ENCODE measurements around the gene EXOSC2. TPM values are rescaled to one million over a fixed set of nuclear protein-coding genes. Genes with fewer than 3 reads are reported as not detected.

Gene EXOSC2
- total RNA-seq, 1 donor from 2014 or later = 15.6 TPM

GRCh38 chr9:130743656-130744055 is 50.1 kb downstream of the EXOSC2 start:
- Mint-ChIP-seq H3K27ac (ENCODE audit: unreplicated experiment) (no peak overlapping the region), H3K9me3 (ENCODE audit: low read depth) (no peaks in the 10 kb centered on the region), H3K4me1 (ENCODE audit: low read depth) (peaks cover 25% of the 10 kb centered on the region), H3K36me3 (ENCODE audit: low read depth) (peaks cover 1% of the 10 kb centered on the region), H3K4me3 (ENCODE audit: unreplicated experiment) (no peak overlapping the region), H3K27me3 (ENCODE audit: low read depth) (no peaks in the 10 kb centered on the region)
- no peak for TF ChIP-seq CTCF (IDR thresholded peaks at IDR 0.05)
- DNase-seq (ENCODE audit: low spot score) = no peak

GRCh38 chr9:130745210-130745800 is 51.7 kb downstream of the EXOSC2 start:
- no peaks in the 10 kb centered on the region for H3K9me3 Mint-ChIP-seq (ENCODE audit: low read depth)
- H3K27ac Mint-ChIP-seq (ENCODE audit: unreplicated experiment) = peak overlapping the region; percentile 74
- no peak for DNase-seq (ENCODE audit: low spot score)
- TF ChIP-seq CTCF (IDR thresholded peaks at IDR 0.05) = no peak
- H3K27me3 Mint-ChIP-seq (ENCODE audit: low read depth) = no peaks in the 10 kb centered on the region
- peaks cover 1% of the 10 kb centered on the region for H3K36me3 Mint-ChIP-seq (ENCODE audit: low read depth)
- no peak overlapping the region for H3K4me3 Mint-ChIP-seq (ENCODE audit: unreplicated experiment)
- peaks cover 25% of the 10 kb centered on the region for H3K4me1 Mint-ChIP-seq (ENCODE audit: low read depth)

- no peak for TF ChIP-seq CTCF (IDR thresholded peaks at IDR 0.05)
- Mint-ChIP-seq H3K27me3 (ENCODE audit: low read depth) (no peaks in the 10 kb centered on the region), H3K4me3 (ENCODE audit: unreplicated experiment) (no peak overlapping the region), H3K27ac (ENCODE audit: unreplicated experiment) (peak overlapping the region; percentile 74), H3K36me3 (ENCODE audit: low read depth) (no peaks in the 10 kb centered on the region), H3K9me3 (ENCODE audit: low read depth) (no peaks in the 10 kb centered on the region), H3K4me1 (ENCODE audit: low read depth) (peaks cover 25% of the 10 kb centered on the region)
- no peak for DNase-seq (ENCODE audit: low spot score)
These were observed 52.2 kb downstream of the EXOSC2 start for GRCh38 chr9:130745829-130746228.

- no peak for DNase-seq (ENCODE audit: low spot score)
- no peak overlapping the region for H3K27ac Mint-ChIP-seq (ENCODE audit: unreplicated experiment)
- H3K4me1 Mint-ChIP-seq (ENCODE audit: low read depth) = peaks cover 25% of the 10 kb centered on the region
- no peak for TF ChIP-seq CTCF (IDR thresholded peaks at IDR 0.05)
- H3K9me3 Mint-ChIP-seq (ENCODE audit: low read depth) = no peaks in the 10 kb centered on the region
- no peak overlapping the region for H3K4me3 Mint-ChIP-seq (ENCODE audit: unreplicated experiment)
- H3K36me3 Mint-ChIP-seq (ENCODE audit: low read depth) = no peaks in the 10 kb centered on the region
- no peaks in the 10 kb centered on the region for H3K27me3 Mint-ChIP-seq (ENCODE audit: low read depth)
These were observed 53.0 kb downstream of the EXOSC2 start for GRCh38 chr9:130746434-130747212.

GRCh38 chr9:130751631-130752355 is 58.2 kb downstream of the EXOSC2 start:
- Mint-ChIP-seq H3K4me1 (ENCODE audit: low read depth) (peaks cover 25% of the 10 kb centered on the region), H3K9me3 (ENCODE audit: low read depth) (no peaks in the 10 kb centered on the region), H3K4me3 (ENCODE audit: unreplicated experiment) (no peak overlapping the region), H3K27me3 (ENCODE audit: low read depth) (no peaks in the 10 kb centered on the region), H3K36me3 (ENCODE audit: low read depth) (no peaks in the 10 kb centered on the region), H3K27ac (ENCODE audit: unreplicated experiment) (no peak overlapping the region)
- TF ChIP-seq CTCF (IDR thresholded peaks at IDR 0.05) = no peak
- no peak for DNase-seq (ENCODE audit: low spot score)
